Effector memory CD8-positive, alpha-beta T cell (primary cell): ENCODE results near the gene GSG1.
A peak's percentile ranks its signal among the peaks of the same experiment; 100 is the strongest.

Experiments
- ATAC-seq: fragments of 150-1000 bp; cut with Tn5 transposase; replicated peaks from 2 replicates; pipeline ENCODE4 v1.10.0; 2021; ENCODE audit warnings: mild to moderate bottlenecking, moderate library complexity
- DNase-seq, 3 experiments: peaks; one replicate each; pipeline ENCODE4 v3.0.0; 2021
- H3K27ac Mint-ChIP-seq, 2 donors: one replicate each; pipeline ENCODE4 v1.8.0; 2022; ENCODE audit warnings: mild to moderate bottlenecking in 2 of 2, mixed read lengths in 2 of 2, moderate library complexity in 2 of 2
- H3K27me3 Mint-ChIP-seq, 2 donors: one replicate each; pipeline ENCODE4 v1.8.0; 2022; ENCODE audit warnings: mixed read lengths in 2 of 2
- H3K36me3 Mint-ChIP-seq: one replicate; pipeline ENCODE4 v1.8.0; 2022; ENCODE audit warnings: mild to moderate bottlenecking, moderate library complexity, mixed read lengths; ENCODE audit not compliant: insufficient read depth
- H3K4me1 Mint-ChIP-seq, 2 donors: one replicate each; pipeline ENCODE4 v1.8.0; 2022; ENCODE audit warnings: low read depth in 2 of 2, mixed read lengths in 2 of 2
- H3K4me3 Mint-ChIP-seq, 2 donors: one replicate each; pipeline ENCODE4 v1.8.0; 2022; ENCODE audit warnings: mild to moderate bottlenecking in 2 of 2, mixed read lengths in 2 of 2, moderate library complexity in 2 of 2
- H3K9me3 Mint-ChIP-seq, 2 donors: one replicate each; pipeline ENCODE4 v1.8.0; 2022; ENCODE audit warnings: mixed read lengths in 2 of 2

GSG1 gene

GRCh38 chr12:13130981-13131380 is 27.5 kb upstream of the GSG1 start:
- peaks cover 49 to 73% of the 10 kb centered on the region in 2 donors for H3K27me3 Mint-ChIP-seq

GRCh38 chr12:13128291-13128965 is 25.0 kb upstream of the GSG1 start:
- Mint-ChIP-seq H3K36me3 (no peaks in the 10 kb centered on the region), H3K4me3 (no peak overlapping the region), H3K9me3 (no peaks in the 10 kb centered on the region), H3K4me1 (no peaks in the 10 kb centered on the region), H3K27ac (no peak overlapping the region), H3K27me3 (peaks cover 41 to 53% of the 10 kb centered on the region in 2 donors)
- ATAC-seq: no peak
- no peak for DNase-seq

More at GRCh38 chr12:13130981-13131380, 27.5 kb upstream of the GSG1 start:
- DNase-seq (no peak), ATAC-seq (no peak)
- Mint-ChIP-seq H3K36me3 (no peaks in the 10 kb centered on the region), H3K4me3 (no peak overlapping the region), H3K9me3 (no peaks in the 10 kb centered on the region), H3K4me1 (no peaks in the 10 kb centered on the region), H3K27ac (no peak overlapping the region)

- H3K9me3 Mint-ChIP-seq: no peaks in the 10 kb centered on the region
- no peak for DNase-seq
- peaks cover 39 to 50% of the 10 kb centered on the region in 2 donors for H3K27me3 Mint-ChIP-seq
- H3K36me3 Mint-ChIP-seq: no peaks in the 10 kb centered on the region
- H3K4me1 Mint-ChIP-seq: no peaks in the 10 kb centered on the region
- H3K27ac Mint-ChIP-seq: no peak overlapping the region
- H3K4me3 Mint-ChIP-seq: no peak overlapping the region
- ATAC-seq: no peak
Measured at GRCh38 chr12:13127444-13127843, 24.0 kb upstream of the GSG1 start.

GRCh38 chr12:13126494-13126893 is 23.0 kb upstream of the GSG1 start:
- no peaks in the 10 kb centered on the region for H3K36me3 Mint-ChIP-seq
- no peaks in the 10 kb centered on the region for H3K4me1 Mint-ChIP-seq
- no peak for ATAC-seq
- H3K9me3 Mint-ChIP-seq: no peaks in the 10 kb centered on the region
- H3K27me3 Mint-ChIP-seq: peaks cover 32 to 40% of the 10 kb centered on the region in 2 donors
- H3K27ac Mint-ChIP-seq: no peak overlapping the region
- no peak for DNase-seq
- H3K4me3 Mint-ChIP-seq: no peak overlapping the region

- Mint-ChIP-seq H3K36me3 (no peaks in the 10 kb centered on the region), H3K4me1 (no peaks in the 10 kb centered on the region), H3K27me3 (peaks cover 27 to 35% of the 10 kb centered on the region in 2 donors), H3K4me3 (no peak overlapping the region), H3K27ac (no peak overlapping the region), H3K9me3 (no peaks in the 10 kb centered on the region)
- ATAC-seq (no peak), DNase-seq (no peak)
Measured at GRCh38 chr12:13125996-13126395, 22.5 kb upstream of the GSG1 start.

- H3K4me1 Mint-ChIP-seq: no peaks in the 10 kb centered on the region
Measured at GRCh38 chr12:13124656-13125505, 21.4 kb upstream of the GSG1 start.

GRCh38 chr12:13121568-13121967 is 18.1 kb upstream of the GSG1 start:
- Mint-ChIP-seq H3K36me3 (no peaks in the 10 kb centered on the region), H3K27ac (peak overlapping the region in 1 of 2 donors; percentile 35), H3K4me3 (no peak overlapping the region), H3K4me1 (no peaks in the 10 kb centered on the region), H3K27me3 (peaks cover 5 to 8% of the 10 kb centered on the region in 2 donors), H3K9me3 (no peaks in the 10 kb centered on the region)
- ATAC-seq: no peak
- no peak for DNase-seq

More at GRCh38 chr12:13124656-13125505, 21.4 kb upstream of the GSG1 start:
- Mint-ChIP-seq H3K27me3 (peaks cover 16 to 24% of the 10 kb centered on the region in 2 donors), H3K9me3 (no peaks in the 10 kb centered on the region), H3K27ac (no peak overlapping the region), H3K36me3 (no peaks in the 10 kb centered on the region), H3K4me3 (no peak overlapping the region)
- DNase-seq: no peak
- ATAC-seq: no peak

- no peak overlapping the region for H3K4me3 Mint-ChIP-seq
- no peak overlapping the region for H3K27ac Mint-ChIP-seq
- no peak for ATAC-seq
- H3K4me1 Mint-ChIP-seq: no peaks in the 10 kb centered on the region
- DNase-seq: no peak
- no peaks in the 10 kb centered on the region for H3K9me3 Mint-ChIP-seq
- H3K36me3 Mint-ChIP-seq: no peaks in the 10 kb centered on the region
- H3K27me3 Mint-ChIP-seq: peaks cover 15 to 17% of the 10 kb centered on the region in 2 donors
Measured at GRCh38 chr12:13120413-13120812, 16.9 kb upstream of the GSG1 start.

- Mint-ChIP-seq H3K9me3 (no peaks in the 10 kb centered on the region), H3K4me3 (no peak overlapping the region), H3K36me3 (no peaks in the 10 kb centered on the region), H3K4me1 (no peaks in the 10 kb centered on the region), H3K27me3 (peaks cover 17 to 23% of the 10 kb centered on the region in 2 donors), H3K27ac (no peak overlapping the region)
- ATAC-seq: no peak
- DNase-seq: no peak
Measured at GRCh38 chr12:13119826-13120225, 16.4 kb upstream of the GSG1 start.

- Mint-ChIP-seq H3K4me3 (no peak overlapping the region), H3K27ac (no peak overlapping the region), H3K36me3 (no peaks in the 10 kb centered on the region), H3K27me3 (peaks cover 43 to 51% of the 10 kb centered on the region in 2 donors), H3K9me3 (no peaks in the 10 kb centered on the region), H3K4me1 (no peaks in the 10 kb centered on the region)
- DNase-seq (no peak), ATAC-seq (no peak)
Measured at GRCh38 chr12:13117029-13117428, 13.6 kb upstream of the GSG1 start.

GRCh38 chr12:13116259-13116658 is 12.8 kb upstream of the GSG1 start:
- Mint-ChIP-seq H3K27ac (no peak overlapping the region), H3K4me1 (no peaks in the 10 kb centered on the region)

GRCh38 chr12:13114251-13115052 is 11.0 kb upstream of the GSG1 start:
- Mint-ChIP-seq H3K27ac (no peak overlapping the region), H3K27me3 (peaks cover 60 to 62% of the 10 kb centered on the region in 2 donors), H3K4me1 (no peaks in the 10 kb centered on the region), H3K36me3 (no peaks in the 10 kb centered on the region), H3K4me3 (no peak overlapping the region), H3K9me3 (no peaks in the 10 kb centered on the region)
- ATAC-seq (no peak), DNase-seq (no peak)

More at GRCh38 chr12:13116259-13116658, 12.8 kb upstream of the GSG1 start:
- H3K27me3 Mint-ChIP-seq: peaks cover 51 to 58% of the 10 kb centered on the region in 2 donors
- DNase-seq (no peak), ATAC-seq (no peak)
- H3K9me3 Mint-ChIP-seq: no peaks in the 10 kb centered on the region
- H3K4me3 Mint-ChIP-seq: no peak overlapping the region
- H3K36me3 Mint-ChIP-seq: no peaks in the 10 kb centered on the region

GRCh38 chr12:13112968-13113367 is 9.5 kb upstream of the GSG1 start:
- Mint-ChIP-seq H3K27me3 (peaks cover 64 to 75% of the 10 kb centered on the region in 2 donors), H3K27ac (no peak overlapping the region), H3K36me3 (no peaks in the 10 kb centered on the region), H3K4me1 (no peaks in the 10 kb centered on the region), H3K4me3 (no peak overlapping the region), H3K9me3 (no peaks in the 10 kb centered on the region)
- ATAC-seq: no peak
- DNase-seq: no peak
